ENCODE data around the gene FGGY.
"Not testable (repeated sequence)": the region's sequence is repeated elsewhere in the genome, so short reads cannot be mapped to it uniquely, and the experiment has no call there.

The FGGY gene

DNA sequence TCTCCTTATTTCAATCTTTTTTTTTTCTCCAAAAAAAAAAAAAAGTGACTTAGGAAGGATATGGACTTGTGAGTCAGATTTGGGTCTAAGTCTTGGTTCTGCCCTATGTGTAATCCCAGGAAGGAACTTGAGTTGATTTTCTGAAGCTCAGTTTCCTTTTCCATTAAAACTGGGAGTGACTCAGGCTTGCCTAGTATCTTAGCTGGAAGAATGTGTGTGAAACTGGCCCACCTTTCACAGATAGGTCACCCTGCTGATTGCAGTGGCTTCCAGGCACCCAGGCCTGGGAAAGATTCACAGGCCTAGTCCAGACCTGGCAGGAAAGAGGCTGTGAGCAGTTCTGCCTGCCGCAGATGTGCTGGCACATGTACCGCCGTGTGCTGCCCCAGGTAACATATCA is 299.5 kb downstream of the FGGY start:
- DNase-seq (ENCODE audit: low read depth, low spot score), result peak; percentile 93
- peak overlapping the region; percentile 94 for H3K27ac ChIP-seq

DNA sequence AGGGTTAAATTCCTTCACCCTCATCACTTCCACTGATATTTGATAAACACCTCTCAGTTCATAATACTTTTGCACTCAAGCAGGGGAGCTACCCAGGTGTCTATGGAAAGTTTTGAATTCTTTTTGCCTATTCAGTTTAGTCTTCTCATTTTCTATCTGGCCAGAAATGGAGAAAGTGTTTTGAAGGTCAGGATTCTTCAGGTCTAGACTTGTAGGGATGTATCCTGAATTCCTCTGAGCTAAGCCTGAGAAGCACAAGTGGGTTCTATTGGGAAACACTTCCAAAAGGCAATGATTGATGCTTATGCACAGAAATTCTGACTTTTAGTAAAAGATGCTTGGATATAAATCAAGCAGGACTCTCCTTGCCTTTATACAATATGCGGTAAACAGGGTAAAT is 300.1 kb downstream of the FGGY start:
- H3K27ac ChIP-seq, result peak overlapping the region; percentile 94
- no peak for DNase-seq (ENCODE audit: low read depth, low spot score)

DNA sequence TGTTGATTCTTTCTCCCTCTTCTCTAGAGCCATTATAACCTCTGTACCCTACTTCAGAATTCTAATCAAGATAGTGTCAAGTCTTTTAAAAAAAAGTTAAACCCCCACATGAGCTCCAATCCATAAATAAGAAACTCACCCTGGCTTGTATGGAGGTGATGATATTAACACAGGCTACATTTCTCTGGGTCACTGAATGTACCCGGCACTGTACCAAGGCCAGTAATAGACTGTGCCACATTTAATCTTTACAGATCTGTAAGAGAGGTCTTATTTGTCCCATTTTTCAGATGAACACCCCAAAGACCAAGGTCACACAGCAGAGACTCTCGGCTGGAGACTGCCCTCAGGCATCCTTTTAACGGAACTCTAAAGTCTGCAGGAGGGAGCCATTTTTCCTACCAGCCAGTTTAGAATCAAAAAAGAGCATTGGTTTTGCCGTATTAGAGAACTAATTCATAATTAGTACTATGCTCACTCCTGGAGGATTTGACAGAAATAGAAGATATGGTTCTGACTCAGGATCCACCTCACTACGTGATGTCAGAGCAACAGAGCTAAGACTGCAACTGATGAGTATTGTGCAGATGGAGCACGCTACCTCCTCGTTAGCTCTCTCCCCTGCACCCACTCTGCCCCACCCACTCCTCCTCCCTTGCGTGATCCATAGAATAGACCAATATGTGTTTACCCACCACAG is 300.7 kb downstream of the FGGY start:
- no peak for DNase-seq (ENCODE audit: low read depth, low spot score)
- peak overlapping the region; percentile 94 for H3K27ac ChIP-seq

DNA sequence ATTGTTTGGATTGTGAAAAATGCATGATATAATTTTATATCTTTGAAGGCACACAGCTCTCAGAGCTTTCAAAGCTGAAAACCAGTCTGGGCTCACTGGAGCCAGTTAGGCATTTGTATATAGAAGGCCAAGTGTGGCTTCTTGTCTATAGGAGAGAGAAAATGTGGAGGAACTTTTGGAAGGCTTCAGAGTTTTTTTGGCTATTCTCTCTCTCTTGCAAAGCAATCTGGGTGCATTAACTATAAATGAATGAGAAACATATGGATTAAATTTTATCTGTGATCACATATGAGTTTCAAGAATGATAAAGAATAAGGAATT is 301.2 kb downstream of the FGGY start:
- DNase-seq (ENCODE audit: low read depth, low spot score), result no peak
- no peak overlapping the region for H3K27ac ChIP-seq

DNA sequence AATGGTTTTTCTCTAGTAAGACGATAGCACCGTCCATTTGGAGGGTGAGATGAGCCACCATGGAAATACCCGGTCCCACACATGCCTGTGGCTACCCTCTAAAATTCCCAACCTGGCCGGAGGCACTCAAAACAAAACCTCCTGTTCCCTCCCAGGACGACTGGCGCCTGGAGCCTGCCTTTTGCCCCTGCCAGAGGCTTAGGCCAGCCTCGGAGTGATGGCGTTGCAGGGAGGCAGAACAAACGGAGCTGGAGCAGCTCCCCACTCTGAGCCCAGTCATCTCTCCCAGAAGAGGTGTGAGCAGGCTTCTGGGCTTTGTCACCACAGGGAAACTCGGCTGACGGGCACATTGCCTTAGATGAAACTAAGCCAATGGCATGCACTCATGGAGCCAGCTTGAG is 304.1 kb downstream of the FGGY start:
- no peak overlapping the region for H3K27ac ChIP-seq
- DNase-seq (ENCODE audit: low read depth, low spot score), result no peak

DNA sequence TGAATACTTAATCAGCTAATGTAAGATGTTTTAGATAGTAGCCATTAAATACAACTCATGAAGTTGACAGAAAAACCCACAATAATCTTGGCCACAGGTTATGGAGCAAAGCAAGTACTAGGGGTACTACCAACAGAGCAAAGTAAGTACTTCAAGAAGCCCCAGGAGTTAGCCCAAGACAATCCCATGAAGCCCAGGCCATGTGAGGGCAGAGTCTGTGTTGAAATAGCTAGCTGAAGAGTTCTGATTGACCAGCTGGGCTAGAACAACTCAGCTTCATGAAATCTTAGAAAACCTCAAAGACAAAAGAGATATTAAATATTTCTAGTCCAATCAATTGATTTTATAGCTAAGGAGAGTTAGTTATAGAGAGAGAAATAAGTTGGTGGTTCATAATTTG is 304.9 kb downstream of the FGGY start:
- no peak overlapping the region for H3K27ac ChIP-seq
- DNase-seq (ENCODE audit: low read depth, low spot score), result no peak

DNA sequence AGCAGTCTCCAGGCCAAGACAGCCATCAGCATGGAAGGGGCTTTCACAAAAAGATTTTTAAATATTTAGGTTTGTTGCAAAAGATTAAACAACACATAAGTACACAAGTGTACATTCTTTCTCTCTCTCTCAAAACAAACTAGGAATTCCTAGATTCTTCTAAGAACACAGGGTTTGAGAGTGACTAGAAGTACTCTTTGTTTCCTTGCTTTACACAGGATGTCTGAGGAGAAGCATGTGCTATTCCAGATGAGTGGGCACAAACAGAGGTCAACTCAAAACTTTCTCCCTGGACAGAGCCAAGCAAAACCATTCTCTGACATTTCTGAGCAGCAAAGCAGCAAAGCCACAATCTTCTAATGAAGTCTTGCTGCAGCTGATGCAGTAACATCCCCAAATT is 307.3 kb downstream of the FGGY start:
- no peak overlapping the region for H3K27ac ChIP-seq
- DNase-seq (ENCODE audit: low read depth, low spot score), result no peak

DNA sequence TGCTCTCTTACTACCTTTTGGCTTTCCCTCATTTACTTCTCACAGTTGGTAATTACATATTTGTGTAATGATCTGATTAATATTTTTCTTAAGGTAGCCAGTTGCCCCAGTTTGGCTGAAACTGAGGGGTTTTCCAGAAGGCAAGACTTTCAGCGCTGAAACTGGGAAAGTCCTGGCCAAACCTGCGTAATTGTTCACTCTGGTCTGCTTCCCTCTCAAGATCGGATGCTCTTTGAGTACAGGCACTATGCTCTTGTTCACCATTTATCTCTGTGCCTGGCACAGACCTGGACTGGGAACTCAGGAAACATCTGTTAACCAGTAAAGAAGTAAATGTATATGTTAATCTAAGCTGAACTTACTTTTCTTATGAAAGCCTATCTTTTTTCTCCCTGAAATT is 308.3 kb downstream of the FGGY start:
- no peak for DNase-seq (ENCODE audit: low read depth, low spot score)
- H3K27ac ChIP-seq, result no peak overlapping the region

DNA sequence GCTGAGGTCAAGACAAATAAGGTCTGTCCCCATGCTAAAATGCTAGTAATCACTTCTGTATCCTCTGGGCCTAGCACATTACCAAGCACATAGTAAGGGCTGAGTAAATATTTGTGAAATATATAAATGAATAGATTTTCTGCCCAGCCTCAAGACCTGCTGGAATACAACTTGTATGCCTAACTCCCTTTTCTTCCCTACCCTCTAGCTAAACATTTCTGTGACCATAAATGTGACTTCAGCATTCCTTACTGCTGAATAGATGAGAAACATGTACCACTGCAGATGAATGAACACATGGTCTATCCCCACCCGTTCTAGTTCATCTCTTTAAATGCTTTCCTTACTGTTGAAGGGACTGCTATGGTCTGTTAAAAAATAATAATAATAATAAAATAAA is 308.9 kb downstream of the FGGY start:
- no peak overlapping the region for H3K27ac ChIP-seq
- DNase-seq (ENCODE audit: low read depth, low spot score), result no peak

DNA sequence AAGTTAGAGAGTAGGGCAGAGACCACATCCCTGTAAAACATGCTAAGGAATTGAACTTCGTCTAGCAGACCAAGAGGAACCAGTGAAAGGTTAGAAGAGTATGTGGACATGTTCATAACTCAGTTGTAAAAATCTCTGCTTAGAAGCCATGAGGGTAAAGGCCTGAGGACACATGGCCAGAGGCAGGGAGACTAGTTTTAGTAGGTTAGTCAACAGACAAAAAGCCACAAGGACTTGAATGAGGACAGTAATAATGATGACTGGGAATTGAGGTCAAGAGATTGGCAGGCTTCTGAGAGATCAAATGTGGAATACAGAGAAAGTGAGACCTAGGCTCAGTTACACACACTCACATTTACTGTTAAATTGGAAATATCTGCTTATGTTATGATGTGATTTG is 312.4 kb downstream of the FGGY start:
- H3K27ac ChIP-seq, result no peak overlapping the region
- DNase-seq (ENCODE audit: low read depth, low spot score), result no peak

DNA sequence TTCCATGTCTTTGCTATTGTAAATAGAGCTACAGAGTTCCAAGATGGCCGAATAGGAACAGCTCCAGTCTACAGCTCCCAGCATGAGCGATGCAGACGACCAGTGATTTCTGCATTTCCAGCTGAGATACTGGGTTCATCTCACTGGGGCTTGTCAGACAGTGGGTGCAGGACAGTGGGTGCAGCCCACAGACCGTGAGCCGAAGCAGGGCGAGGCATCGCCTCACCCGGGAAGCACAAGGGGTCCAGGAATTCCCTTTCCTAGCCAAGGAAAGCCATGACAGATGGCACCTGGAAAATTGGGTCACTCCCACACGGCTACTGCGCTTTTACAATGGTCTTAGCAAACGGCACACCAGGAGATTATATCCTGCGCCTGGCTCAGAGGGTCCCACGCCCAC is 313.6 kb downstream of the FGGY start:
- not testable (repeated sequence) for H3K27ac ChIP-seq; DNase-seq (ENCODE audit: low read depth, low spot score)

DNA sequence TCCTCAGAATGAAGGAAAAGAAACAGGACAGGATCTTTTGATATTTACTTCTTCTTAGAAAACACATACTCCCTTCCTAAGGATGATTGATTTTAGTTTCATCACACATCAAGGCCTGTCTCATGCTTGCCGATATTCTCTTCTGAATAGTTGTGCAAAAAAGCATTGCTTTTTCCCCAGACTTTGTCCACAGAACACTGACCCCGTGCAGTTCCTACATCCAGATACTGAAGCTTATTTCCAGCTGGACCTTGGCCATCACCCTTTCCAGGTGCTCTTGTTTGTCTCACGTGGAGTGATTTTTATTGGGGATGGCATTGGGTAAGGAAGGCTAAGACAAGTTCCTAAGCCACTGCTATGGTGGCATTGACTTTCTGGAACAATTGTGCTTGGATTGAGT is 320.5 kb downstream of the FGGY start:
- no peak overlapping the region for H3K27ac ChIP-seq
- no peak for DNase-seq (ENCODE audit: low read depth, low spot score)

DNA sequence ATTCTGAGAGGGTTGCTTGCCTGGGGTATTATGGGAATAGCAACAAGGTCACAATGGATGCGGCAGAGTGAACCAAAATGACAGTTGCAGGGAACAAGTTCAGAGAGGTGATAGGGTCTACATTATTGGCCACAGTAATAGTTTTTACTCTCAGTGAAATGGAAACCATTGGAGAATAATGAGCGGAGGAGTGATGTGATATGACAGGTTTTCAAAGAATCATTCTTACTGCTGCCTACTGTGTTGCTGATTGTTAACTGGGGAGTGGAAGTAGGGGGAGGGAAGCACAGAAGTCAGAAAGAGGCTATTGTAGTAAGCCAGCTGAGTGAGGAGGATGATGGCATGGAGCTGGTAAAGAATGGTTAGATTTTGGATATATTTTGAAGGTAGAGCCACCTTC is 322.7 kb downstream of the FGGY start:
- no peak overlapping the region for H3K27ac ChIP-seq
- no peak for DNase-seq (ENCODE audit: low read depth, low spot score)

DNA sequence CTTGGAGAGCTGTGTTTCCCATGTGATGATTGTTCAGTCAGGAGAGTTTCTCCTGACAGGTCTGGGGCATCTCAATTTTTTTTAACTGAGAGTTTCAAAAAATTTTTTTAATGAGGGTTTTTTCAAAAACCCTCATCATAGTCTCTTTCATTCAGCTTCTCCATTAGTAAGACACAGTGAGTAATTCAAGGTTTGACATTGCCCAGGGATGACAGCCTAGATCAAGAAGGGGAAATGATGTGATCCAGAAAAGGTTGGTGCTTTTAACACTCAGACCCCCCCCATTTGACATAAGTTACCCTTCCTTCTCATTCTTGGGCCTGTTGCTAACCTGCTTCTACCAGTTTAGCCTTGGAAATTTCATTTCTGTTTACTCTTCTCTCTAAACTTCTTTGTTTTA is 328.5 kb downstream of the FGGY start:
- no peak for DNase-seq (ENCODE audit: low read depth, low spot score)

DNA sequence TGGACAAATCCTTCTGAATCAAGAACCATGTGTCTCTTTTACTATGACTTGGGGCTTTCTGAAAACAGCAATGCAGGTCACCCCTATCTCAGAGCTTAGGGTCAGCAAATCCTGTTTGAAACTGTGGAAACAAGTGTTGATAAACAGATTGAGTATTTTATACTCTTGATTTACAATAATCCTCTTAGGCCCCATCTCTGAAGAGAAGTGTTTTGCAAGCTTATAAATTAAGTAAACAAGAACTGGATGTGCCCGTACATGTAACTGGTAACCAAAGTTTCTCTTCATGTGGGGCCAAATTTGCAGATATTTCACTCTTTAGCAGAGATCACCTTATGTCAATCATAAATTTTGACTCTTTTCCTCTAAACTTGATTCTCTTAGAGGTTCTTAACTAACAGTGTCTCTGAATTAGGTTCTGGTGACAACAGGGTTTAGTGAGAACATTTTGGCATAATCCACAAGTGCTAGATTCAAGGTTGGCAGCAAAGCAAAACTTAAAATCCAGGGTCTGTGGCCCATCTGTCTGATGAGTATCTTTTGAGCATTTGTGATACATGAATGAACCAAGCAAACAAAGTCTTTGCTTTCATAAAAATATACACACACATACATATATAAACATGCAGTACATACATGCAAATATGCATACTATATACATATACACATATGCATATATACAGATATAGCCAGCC is 334.8 kb downstream of the FGGY start:
- peak; percentile 14 for DNase-seq (ENCODE audit: low read depth, low spot score)
- peak overlapping the region; percentile 21 for H3K27ac ChIP-seq

More for the DNA sequence above, 328.5 kb downstream of the FGGY start:
- H3K27ac ChIP-seq, result no peak overlapping the region

DNA sequence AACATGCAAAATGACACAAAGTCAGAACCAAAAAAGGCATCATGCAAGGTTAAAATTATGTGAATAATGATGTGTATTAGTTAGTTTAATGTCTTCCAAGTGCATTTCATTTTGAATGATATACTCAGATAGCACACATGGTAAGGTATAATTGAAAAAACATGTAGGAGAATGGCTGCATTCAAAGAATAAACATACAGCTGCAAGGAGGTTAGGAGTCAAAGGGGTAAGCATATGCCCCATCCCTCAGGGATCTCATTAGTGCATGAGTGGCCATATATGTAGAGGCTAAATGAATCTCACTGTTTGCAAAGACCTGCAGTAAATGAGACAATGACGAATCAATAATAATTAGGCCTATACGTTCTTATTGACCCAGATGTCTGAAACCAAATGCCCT is 338.2 kb downstream of the FGGY start:
- no peak overlapping the region for H3K27ac ChIP-seq
- no peak for DNase-seq (ENCODE audit: low read depth, low spot score)

DNA sequence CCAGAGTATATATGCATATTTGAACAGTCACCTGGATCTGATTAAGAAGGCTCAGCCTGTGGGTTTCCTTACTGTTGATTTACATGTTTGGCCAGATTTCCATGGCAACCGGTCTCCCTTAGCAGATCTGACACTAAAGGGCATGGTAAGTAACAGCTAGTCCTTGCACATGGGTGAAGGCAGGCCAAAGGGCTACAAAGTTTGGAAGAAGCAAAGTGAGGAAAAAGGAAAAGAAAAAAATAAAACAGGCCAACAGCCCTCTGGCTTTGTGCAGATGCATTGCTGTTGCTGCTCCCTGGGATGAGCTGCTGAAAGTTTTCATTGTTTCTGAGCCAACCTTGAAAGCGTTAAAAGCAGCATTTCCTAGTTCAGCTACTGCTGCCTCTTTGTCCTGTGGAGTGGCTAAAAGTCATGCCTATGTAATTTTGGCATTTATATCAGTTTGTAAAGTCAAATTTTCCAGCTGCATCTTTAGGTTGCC is 341.4 kb downstream of the FGGY start:
- no peak for DNase-seq (ENCODE audit: low read depth, low spot score)
- H3K27ac ChIP-seq, result no peak overlapping the region

DNA sequence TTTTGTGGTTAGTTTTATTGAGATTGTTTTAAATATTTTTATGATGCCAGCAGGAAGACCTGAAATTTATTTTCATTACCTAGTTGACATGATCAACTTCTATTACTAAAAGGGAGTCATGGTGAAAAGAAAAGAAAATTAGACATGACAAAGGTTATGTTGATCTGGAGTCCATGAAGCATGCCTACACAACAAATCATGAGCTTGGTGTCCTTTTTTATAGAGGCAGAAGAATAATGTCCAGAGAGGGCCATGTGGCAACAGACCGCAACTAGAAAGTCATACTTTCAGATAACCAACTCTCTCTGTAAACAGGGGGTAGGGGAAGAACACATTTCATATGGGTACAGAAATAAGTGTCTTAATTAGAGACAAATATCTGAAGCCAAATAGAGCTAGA is 342.4 kb downstream of the FGGY start:
- no peak overlapping the region for H3K27ac ChIP-seq
- DNase-seq (ENCODE audit: low read depth, low spot score), result no peak

DNA sequence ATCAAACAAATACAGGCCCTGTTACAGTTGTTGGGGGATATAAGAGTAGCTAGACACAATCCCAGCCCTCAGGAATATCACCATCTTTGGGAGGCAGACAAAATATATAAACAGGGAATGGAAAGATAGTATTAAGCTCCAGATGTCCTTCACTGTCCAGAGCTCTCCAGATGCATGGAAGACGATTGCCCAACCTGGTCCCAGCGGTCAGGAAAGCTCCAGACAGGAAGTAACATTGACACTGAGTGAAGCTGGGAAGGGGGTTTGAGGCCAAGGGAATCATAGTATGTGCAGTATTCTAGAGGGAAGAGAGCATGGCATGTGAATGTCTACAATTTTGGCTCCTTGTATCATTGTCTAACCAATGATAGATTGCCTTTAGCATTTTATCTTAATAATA is 344.0 kb downstream of the FGGY start:
- no peak overlapping the region for H3K27ac ChIP-seq
- no peak for DNase-seq (ENCODE audit: low read depth, low spot score)

DNA sequence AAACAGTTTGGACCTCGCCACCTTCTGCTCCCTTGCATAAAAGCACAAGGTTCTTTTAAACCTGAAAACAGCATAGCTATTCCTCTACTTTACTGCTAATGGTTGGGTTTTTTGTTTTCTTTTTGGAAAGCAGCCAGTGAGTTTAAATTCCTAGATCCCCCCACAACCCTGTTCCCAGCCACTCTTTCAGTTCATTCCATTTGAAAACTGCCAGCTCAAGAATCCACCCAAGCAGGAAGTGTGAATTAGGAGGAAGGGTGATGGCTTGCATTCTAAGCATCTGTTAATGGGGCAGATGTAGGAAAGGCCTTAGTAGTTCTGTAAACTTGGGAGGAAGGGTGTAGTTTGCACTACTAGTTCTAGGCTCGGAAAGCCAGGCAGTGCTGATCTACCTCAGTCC is 344.9 kb downstream of the FGGY start:
- no peak for DNase-seq (ENCODE audit: low read depth, low spot score)
- no peak overlapping the region for H3K27ac ChIP-seq

DNA sequence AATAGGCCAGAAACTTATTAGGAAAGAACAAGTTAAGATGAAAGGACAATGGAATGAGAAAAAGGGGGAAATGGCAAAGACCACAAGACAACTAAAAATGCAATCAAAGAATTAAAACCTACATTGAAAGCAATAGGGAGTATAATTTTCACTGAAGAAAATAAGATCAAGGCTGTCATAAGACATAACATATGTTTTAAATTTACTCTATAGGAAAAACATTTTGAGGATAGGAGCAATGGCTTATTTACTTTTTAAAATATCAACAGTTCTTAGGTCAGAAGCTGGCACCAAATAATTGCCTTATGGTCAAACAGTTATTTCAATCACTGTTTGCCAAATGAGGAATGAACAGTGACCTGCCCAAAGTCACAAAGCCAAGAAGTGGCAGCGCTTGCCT is 346.6 kb downstream of the FGGY start:
- H3K27ac ChIP-seq, result no peak overlapping the region
- no peak for DNase-seq (ENCODE audit: low read depth, low spot score)

DNA sequence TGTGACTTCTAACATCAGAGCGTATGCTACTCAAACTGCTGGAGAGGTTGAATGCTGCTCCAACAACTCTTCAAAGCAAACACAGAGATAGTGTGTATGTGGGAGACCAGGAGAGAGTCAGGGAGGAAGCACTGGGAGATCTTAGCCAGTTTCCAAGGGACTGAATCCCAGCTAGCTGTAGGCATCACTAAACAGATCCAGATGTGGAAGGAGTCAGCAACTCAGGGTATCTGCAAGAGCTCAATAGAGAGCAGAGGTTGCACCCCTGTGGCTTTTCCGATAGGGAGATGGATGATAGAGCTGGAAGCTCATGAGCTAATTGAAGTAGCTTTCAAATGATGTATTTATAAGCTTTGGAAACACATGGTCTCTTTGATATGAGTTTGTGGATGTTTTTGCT is 349.0 kb downstream of the FGGY start:
- no peak overlapping the region for H3K27ac ChIP-seq
- DNase-seq (ENCODE audit: low read depth, low spot score), result no peak

Data from epithelial cell of prostate (primary cell).